ENCODE results near the gene FHIP2A. TPM values are rescaled to one million over a fixed set of nuclear protein-coding genes. Genes with fewer than 3 reads are reported as not detected.
"Not testable (repeated sequence)": the region's sequence is repeated elsewhere in the genome, so short reads cannot be mapped to it uniquely, and the experiment has no call there.

The FHIP2A gene
- polyA plus RNA-seq, 3 donors = 4.4 to 9.6 (median 9.2) TPM

DNA sequence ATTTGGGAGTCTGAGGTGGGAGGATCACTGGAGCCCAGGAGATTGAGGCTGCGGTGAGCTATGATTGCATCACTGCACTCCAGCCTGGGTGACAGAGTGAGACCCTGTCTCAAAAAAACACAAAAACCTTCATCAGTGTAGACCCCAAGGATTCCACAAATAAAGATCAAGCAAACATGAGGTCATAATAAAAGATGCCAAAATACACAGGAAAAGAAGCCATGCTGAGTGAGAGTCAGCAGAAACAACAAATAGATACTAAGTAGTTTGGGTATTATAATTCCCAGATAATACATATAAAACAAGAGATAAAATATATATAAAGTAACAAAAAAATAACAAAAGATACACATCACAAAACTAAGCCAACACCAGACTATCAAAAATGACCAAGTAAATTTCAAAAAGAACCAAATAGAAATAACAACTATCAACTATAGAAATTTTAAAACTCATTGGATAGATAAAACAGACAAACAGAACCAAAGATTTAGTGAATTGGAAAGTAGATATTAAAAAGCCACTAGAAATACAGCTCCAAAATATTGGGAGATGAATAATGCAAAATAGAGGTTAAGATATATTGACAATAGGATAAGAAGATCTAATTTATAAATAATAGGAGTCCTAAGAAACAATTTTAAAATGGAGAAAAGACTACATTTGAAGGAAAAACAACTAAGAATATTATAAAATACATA lies 48.9 kb upstream of the FHIP2A start:
- H3K4me1 Mint-ChIP-seq = peaks cover 3% of the 10 kb centered on the region
- intact Hi-C loops (cut with micrococcal nuclease) = no loop called here
- peaks cover under 1 to 2% of the 10 kb centered on the region in 2 donors for H3K4me1 ChIP-seq (ENCODE audit: control insufficient read depth in 1 of 2, insufficient read depth in 2 of 2, low read length in 2 of 2)
- no peak for TF ChIP-seq CTCF (IDR thresholded peaks at IDR 0.05)
- no peak overlapping the region for H3K4me3 ChIP-seq (replicated peaks in 1 of 3; ENCODE audit: low read depth in 2 of 3, low read length in 3 of 3)
- DNase-seq = no peak
- H3K36me3 ChIP-seq (replicated peaks in 1 of 2; ENCODE audit: control insufficient read depth in 1 of 2, insufficient read depth in 2 of 2, low read length in 2 of 2) = no peaks in the 10 kb centered on the region
- H3K9ac ChIP-seq (ENCODE audit: insufficient read depth, low read length, poor library complexity, severe bottlenecking) = no peak overlapping the region
- H3K4me3 Mint-ChIP-seq = no peak overlapping the region
- no peak overlapping the region for H3K4me2 ChIP-seq (replicated peaks; ENCODE audit: extremely low read depth, low read length, poor library complexity, severe bottlenecking)
- H3K27ac Mint-ChIP-seq = no peak overlapping the region
- no peaks in the 10 kb centered on the region for H4K20me1 ChIP-seq (ENCODE audit: insufficient read depth, low read length)
- peaks cover 22 to 32% (median 28%) of the 10 kb centered on the region in 3 donors for H3K27me3 Mint-ChIP-seq (ENCODE audit: low read depth in 3 of 3)
- no peak overlapping the region for H3K27ac ChIP-seq (ENCODE audit: low read depth in 1 of 2, low read length in 2 of 2)
- no peaks in the 10 kb centered on the region for H3K9me3 ChIP-seq (replicated peaks in 1 of 2; ENCODE audit: control insufficient read depth in 1 of 2, insufficient read depth in 1 of 2, low read length in 2 of 2)
- no CpG with 5 or more reads among the region's 1 CpG for WGBS (ENCODE audit: insufficient coverage)
- no peaks in the 10 kb centered on the region for H3K36me3 Mint-ChIP-seq
- H3K79me2 ChIP-seq (ENCODE audit: insufficient read depth, low read length) = no peaks in the 10 kb centered on the region
- peaks cover 18 to 25% of the 10 kb centered on the region in 2 donors for H3K27me3 ChIP-seq (ENCODE audit: control insufficient read depth in 2 of 2, insufficient read depth in 2 of 2, low read length in 2 of 2)
- peaks cover 0 to 4% (median 0%) of the 10 kb centered on the region in 7 donors for H3K9me3 Mint-ChIP-seq
- no peak overlapping the region for H2AFZ ChIP-seq (ENCODE audit: insufficient read depth, low read depth, low read length, poor library complexity, severe bottlenecking)

DNA sequence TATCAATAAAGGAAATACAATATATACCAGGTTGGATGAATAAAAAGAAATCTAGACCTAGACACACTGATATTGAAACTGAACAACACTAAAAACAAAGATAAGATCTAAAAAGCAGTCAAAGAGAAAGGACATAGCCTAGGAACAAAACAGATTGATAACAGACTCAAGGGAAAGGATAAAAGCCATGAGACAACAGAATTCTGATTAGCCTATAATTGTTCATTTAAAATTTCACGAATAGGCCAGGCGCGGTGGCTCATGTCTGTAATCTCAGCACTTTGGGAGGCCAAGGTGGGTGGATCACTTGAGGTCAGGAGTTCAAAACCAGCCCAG lies 48.4 kb upstream of the FHIP2A start:
- TF ChIP-seq CTCF (IDR thresholded peaks at IDR 0.05) = no peak
- Mint-ChIP-seq H3K27me3 (ENCODE audit: low read depth in 3 of 3) (peaks cover 22 to 32% (median 28%) of the 10 kb centered on the region in 3 donors), H3K9me3 (peaks cover 0 to 4% (median 0%) of the 10 kb centered on the region in 7 donors), H3K27ac (no peak overlapping the region), H3K4me1 (peaks cover 3% of the 10 kb centered on the region), H3K4me3 (no peak overlapping the region), H3K36me3 (no peaks in the 10 kb centered on the region)
- Histone ChIP-seq H3K4me2 (replicated peaks; ENCODE audit: extremely low read depth, low read length, poor library complexity, severe bottlenecking) (no peak overlapping the region), H3K27ac (ENCODE audit: low read depth in 1 of 2, low read length in 2 of 2) (no peak overlapping the region), H3K4me1 (ENCODE audit: control insufficient read depth in 1 of 2, insufficient read depth in 2 of 2, low read length in 2 of 2) (no peaks in the 10 kb centered on the region), H2AFZ (ENCODE audit: insufficient read depth, low read depth, low read length, poor library complexity, severe bottlenecking) (no peak overlapping the region), H3K36me3 (replicated peaks in 1 of 2; ENCODE audit: control insufficient read depth in 1 of 2, insufficient read depth in 2 of 2, low read length in 2 of 2) (no peaks in the 10 kb centered on the region), H3K9me3 (replicated peaks in 1 of 2; ENCODE audit: control insufficient read depth in 1 of 2, insufficient read depth in 1 of 2, low read length in 2 of 2) (no peaks in the 10 kb centered on the region), H4K20me1 (ENCODE audit: insufficient read depth, low read length) (no peaks in the 10 kb centered on the region), H3K4me3 (replicated peaks in 1 of 3; ENCODE audit: low read depth in 2 of 3, low read length in 3 of 3) (no peak overlapping the region), H3K9ac (ENCODE audit: insufficient read depth, low read length, poor library complexity, severe bottlenecking) (no peak overlapping the region), H3K27me3 (ENCODE audit: control insufficient read depth in 2 of 2, insufficient read depth in 2 of 2, low read length in 2 of 2) (peaks cover 16 to 22% of the 10 kb centered on the region in 2 donors), H3K79me2 (ENCODE audit: insufficient read depth, low read length) (no peaks in the 10 kb centered on the region)
- DNase-seq = no peak
- intact Hi-C loops (cut with micrococcal nuclease) = no loop called here
- WGBS (ENCODE audit: insufficient coverage) = no CpG with 5 or more reads among the region's 3 CpGs

GRCh38 chr10:114775082-114775481 lies 46.5 kb upstream of the FHIP2A start:
- H3K36me3 Mint-ChIP-seq; DNase-seq; H4K20me1 ChIP-seq (ENCODE audit: insufficient read depth, low read length); H2AFZ ChIP-seq (ENCODE audit: insufficient read depth, low read depth, low read length, poor library complexity, severe bottlenecking); H3K9me3 ChIP-seq (replicated peaks in 1 of 2; ENCODE audit: control insufficient read depth in 1 of 2, insufficient read depth in 1 of 2, low read length in 2 of 2); H3K4me1 ChIP-seq (ENCODE audit: control insufficient read depth in 1 of 2, insufficient read depth in 2 of 2, low read length in 2 of 2); H3K4me3 ChIP-seq (replicated peaks in 1 of 3; ENCODE audit: low read depth in 2 of 3, low read length in 3 of 3); H3K4me3 Mint-ChIP-seq; intact Hi-C loops (cut with micrococcal nuclease); H3K27me3 ChIP-seq (ENCODE audit: control insufficient read depth in 2 of 2, insufficient read depth in 2 of 2, low read length in 2 of 2); H3K27ac Mint-ChIP-seq; H3K4me2 ChIP-seq (replicated peaks; ENCODE audit: extremely low read depth, low read length, poor library complexity, severe bottlenecking); H3K27ac ChIP-seq (ENCODE audit: low read depth in 1 of 2, low read length in 2 of 2); H3K9ac ChIP-seq (ENCODE audit: insufficient read depth, low read length, poor library complexity, severe bottlenecking); H3K36me3 ChIP-seq (replicated peaks in 1 of 2; ENCODE audit: control insufficient read depth in 1 of 2, insufficient read depth in 2 of 2, low read length in 2 of 2); H3K79me2 ChIP-seq (ENCODE audit: insufficient read depth, low read length); H3K4me1 Mint-ChIP-seq; H3K9me3 Mint-ChIP-seq: not testable (repeated sequence)
- WGBS (ENCODE audit: insufficient coverage) = no CpG with 5 or more reads among the region's 3 CpGs
- H3K27me3 Mint-ChIP-seq (ENCODE audit: low read depth in 3 of 3) = peaks cover 3 to 12% (median 10%) of the 10 kb centered on the region in 3 donors
